Lung (tissue), 12 donors: ENCODE measurements around the gene ANO1. TPM values are rescaled to one million over a fixed set of nuclear protein-coding genes. Genes with fewer than 3 reads are reported as not detected.

Source experiments
- ATAC-seq: fragments of 200-7000 bp; cut with Tn5 transposase; one replicate; pipeline ENCODE4 v1.9.1; 2020; ENCODE audit warnings: moderate number of reproducible peaks; ENCODE audit not compliant: insufficient read depth, low FRiP score
- DNase-seq, 3 donors: peaks; one replicate each; pipeline ENCODE4 v3.0.0-alpha.2; 2013 to 2017
- H3K27ac ChIP-seq, 2 donors: one replicate each; pipeline ENCODE4 v1.5.1; 2013; ENCODE audit warnings: mild to moderate bottlenecking in 2 of 2, moderate library complexity in 2 of 2, control low read depth in 1 of 2, inconsistent platforms in 1 of 2, low read depth in 1 of 2, low read length in 1 of 2
- H3K27me3 ChIP-seq, 3 donors: one replicate each; pipeline ENCODE4 v1.5.1; 2013; ENCODE audit warnings: low read length in 2 of 3; ENCODE audit not compliant: control insufficient read depth in 3 of 3, insufficient read depth in 3 of 3
- H3K36me3 ChIP-seq, 4 donors: one replicate each; pipeline ENCODE4 v1.5.1; 2013; ENCODE audit warnings: low read length in 4 of 4, mild to moderate bottlenecking in 1 of 4, moderate library complexity in 1 of 4; ENCODE audit not compliant: control insufficient read depth in 4 of 4, insufficient read depth in 4 of 4
- H3K4me1 ChIP-seq, 5 donors: one replicate each; pipeline ENCODE4 v1.5.1; 2013; ENCODE audit warnings: low read length in 5 of 5, mild to moderate bottlenecking in 2 of 5, moderate library complexity in 1 of 5; ENCODE audit not compliant: control insufficient read depth in 5 of 5, insufficient read depth in 5 of 5
- H3K4me3 ChIP-seq: one replicate; pipeline ENCODE4 v1.5.1; 2013; ENCODE audit warnings: mild to moderate bottlenecking, control low read depth, moderate library complexity
- H3K9ac ChIP-seq, 2 donors: one replicate each; pipeline ENCODE4 v1.5.1; 2013; ENCODE audit warnings: low read length in 2 of 2, control low read depth in 1 of 2; ENCODE audit not compliant: insufficient read depth in 1 of 2
- H3K9me3 ChIP-seq, 4 donors: one replicate each; pipeline ENCODE4 v1.5.1; 2013; ENCODE audit warnings: low read length in 3 of 4, mild to moderate bottlenecking in 1 of 4, moderate library complexity in 1 of 4; ENCODE audit not compliant: control insufficient read depth in 4 of 4, insufficient read depth in 3 of 4
- WGBS, 2 donors: extraction: QIAGEN DNeasy Blood & Tissue Kit; methylation state at CpG; one replicate each; pipeline ENCODE4 v1.1.7; 2013; 5-methylcytosine and 5-hydroxymethylcytosine counted together
- polyA plus RNA-seq, 2 donors: library from polyadenylated mRNA; stranded (reverse); fragments of 200-250 nt; gene quantifications; one replicate each; pipeline ENCODE4 v1.2.1, GENCODE V29; 2013
- total RNA-seq, 2 donors: library from RNA; depleted of rRNA in 1 of 2; stranded (reverse); fragments of >200 nt in 1 of 2; gene quantifications; one replicate each; pipeline ENCODE4 v1.2.1, GENCODE V29; 2014 to 2021
- TF ChIP-seq, protein P1 (sequence below): IDR thresholded peaks from 2 replicates; pipeline ENCODE4 v1.5.1; 2012; ENCODE audit warnings: mild to moderate bottlenecking; ENCODE audit errors: control extremely low read depth, extremely low read depth
- donor health status: control.
- donor health status: control.
- donor health status: Bipolar disorder and iron deficiency.
- donor health status: healthy.
- donor health status: DM: yes; HTN: yes; CAD: no.

Gene ANO1
- total and polyA plus RNA-seq, 4 donors: 1.2 to 10.8 (median 5.5) TPM

DNA sequence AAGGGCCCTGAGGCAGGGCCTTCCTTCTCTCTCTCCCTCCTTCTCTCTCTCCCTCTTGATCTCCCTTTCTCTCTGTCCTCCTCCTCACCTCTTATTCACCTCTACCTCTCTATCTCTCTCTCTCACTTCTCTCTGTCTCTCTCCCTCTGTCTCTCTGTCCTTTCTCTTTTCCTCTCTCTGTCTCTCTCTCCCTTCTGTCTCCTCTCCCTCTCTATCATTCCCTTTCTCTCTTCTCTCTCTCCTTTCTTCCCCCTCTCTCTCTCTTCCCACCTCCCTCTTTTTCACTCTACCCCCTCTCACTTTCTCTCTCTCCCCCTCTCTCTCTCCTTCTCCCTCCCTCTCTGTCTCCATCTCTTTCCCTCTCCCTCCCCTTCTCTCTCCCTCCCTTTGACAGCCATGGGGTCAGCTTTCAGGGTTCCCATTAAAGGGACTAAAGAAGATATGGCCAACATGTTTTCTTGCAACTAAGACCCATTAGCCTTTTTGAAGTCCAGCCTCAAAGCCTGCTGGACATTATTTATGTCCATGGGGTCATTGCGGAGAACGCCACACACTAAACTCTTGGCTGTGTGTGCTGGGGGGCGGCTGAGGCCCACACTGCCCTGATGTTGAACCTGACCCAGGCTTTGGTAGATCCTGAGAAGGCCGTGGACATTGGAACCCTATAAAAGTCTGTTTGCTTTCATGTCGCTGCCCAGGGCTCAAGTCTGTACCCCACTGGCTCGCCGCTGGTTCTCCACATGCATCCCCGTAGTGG lies 15.0 kb downstream of the ANO1 start:
- Histone ChIP-seq H3K27me3 (no peaks in the 10 kb centered on the region), H3K9me3 (peaks cover 0 to 7% (median 0%) of the 10 kb centered on the region in 4 donors), H3K4me3 (no peak overlapping the region), H3K9ac (no peak overlapping the region), H3K36me3 (no peaks in the 10 kb centered on the region), H3K4me1 (peaks cover 0 to 10% (median 5%) of the 10 kb centered on the region in 5 donors), H3K27ac (no peak overlapping the region)
- ATAC-seq: no peak
- WGBS, 2 donors: 87 to 89% methylated on average over 8 of the region's 8 CpGs
- TF ChIP-seq, protein P1, sequence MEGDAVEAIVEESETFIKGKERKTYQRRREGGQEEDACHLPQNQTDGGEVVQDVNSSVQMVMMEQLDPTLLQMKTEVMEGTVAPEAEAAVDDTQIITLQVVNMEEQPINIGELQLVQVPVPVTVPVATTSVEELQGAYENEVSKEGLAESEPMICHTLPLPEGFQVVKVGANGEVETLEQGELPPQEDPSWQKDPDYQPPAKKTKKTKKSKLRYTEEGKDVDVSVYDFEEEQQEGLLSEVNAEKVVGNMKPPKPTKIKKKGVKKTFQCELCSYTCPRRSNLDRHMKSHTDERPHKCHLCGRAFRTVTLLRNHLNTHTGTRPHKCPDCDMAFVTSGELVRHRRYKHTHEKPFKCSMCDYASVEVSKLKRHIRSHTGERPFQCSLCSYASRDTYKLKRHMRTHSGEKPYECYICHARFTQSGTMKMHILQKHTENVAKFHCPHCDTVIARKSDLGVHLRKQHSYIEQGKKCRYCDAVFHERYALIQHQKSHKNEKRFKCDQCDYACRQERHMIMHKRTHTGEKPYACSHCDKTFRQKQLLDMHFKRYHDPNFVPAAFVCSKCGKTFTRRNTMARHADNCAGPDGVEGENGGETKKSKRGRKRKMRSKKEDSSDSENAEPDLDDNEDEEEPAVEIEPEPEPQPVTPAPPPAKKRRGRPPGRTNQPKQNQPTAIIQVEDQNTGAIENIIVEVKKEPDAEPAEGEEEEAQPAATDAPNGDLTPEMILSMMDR: no peak
- peak in 1 of 3 donors; percentile 50 for DNase-seq

DNA sequence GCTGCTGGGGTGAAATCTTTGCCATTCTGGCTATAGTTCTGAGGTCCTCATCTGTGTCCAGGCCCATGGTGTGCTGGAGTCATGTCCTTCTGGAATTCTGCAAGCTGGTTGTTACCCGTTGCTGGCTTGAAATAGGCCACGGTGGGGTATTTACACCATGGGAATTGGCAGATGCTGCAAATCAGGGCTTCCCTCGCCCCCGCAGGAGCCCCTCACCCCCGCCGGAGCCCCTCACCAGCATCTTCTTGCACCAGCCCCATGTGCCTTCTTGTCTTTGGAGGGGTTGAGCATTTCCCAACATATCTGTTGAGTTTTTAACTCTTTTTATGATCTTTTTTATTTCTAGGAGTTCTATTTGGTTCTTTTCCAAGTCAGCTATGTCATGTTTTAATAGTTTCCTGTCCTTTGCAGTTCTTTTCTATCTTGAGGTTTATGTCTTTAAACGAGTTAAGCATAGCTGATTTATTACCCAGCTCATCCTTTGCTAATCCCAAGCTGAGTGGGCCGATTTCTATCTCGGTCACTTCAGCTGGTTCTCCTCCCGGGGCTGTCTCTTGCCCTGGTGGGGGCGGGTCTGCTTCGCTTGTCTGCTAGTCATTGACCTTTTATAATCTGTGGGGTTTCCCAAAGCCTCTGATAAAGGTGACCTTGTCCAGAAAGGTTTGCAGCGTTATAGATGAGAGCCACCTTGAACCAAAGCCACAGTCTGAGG lies 17.6 kb downstream of the ANO1 start:
- H3K9me3 ChIP-seq: peaks cover 0 to 7% (median 0%) of the 10 kb centered on the region in 4 donors
- no peak for ATAC-seq
- no peaks in the 10 kb centered on the region for H3K36me3 ChIP-seq
- H3K27ac ChIP-seq: no peak overlapping the region
- no peak overlapping the region for H3K9ac ChIP-seq
- H3K4me1 ChIP-seq: peaks cover 0 to 8% (median 3%) of the 10 kb centered on the region in 5 donors
- no peaks in the 10 kb centered on the region for H3K27me3 ChIP-seq
- no peak for DNase-seq
- TF ChIP-seq, protein P1: no peak
- H3K4me3 ChIP-seq: no peak overlapping the region
- 76 to 82% methylated on average over 13 of the region's 13 CpGs for WGBS, 2 donors

DNA sequence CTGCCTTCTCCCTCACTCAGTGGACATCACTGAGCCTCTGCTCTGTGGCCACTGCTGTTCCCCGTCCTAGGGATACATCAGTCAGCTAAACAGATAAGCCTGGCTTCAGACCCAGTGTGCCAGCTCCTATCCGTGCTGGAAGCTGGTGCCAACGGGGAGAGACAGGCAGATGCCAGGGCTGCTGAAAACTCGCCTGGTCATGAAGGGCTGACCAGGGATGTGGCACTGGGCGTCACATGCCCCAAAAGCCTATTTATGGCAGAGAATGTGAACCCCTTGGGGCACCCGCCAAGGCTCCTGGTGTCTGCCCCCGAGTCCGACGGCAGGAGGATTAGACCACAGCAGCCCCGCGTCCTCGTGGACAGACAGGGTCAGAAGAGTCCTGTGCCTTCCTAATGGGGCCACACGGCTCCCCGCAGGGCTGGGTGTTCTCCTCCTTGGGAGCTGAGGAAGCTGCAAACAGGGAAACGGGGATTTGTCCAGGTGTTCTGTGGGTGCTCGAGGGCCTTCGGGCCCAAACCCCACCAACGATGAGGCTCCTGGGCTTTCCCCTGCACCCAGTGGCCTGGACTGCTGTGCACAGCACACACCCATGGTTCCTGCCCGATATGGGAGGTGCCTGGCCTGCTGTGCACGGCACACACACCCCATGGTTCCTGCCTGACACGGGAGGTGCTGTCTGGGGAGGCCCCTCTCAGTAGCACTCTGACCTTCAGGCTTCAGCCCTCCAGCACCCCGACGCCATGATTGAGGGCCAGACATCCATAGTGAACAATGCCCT lies 19.9 kb downstream of the ANO1 start:
- Histone ChIP-seq H3K9ac (no peak overlapping the region), H3K4me3 (no peak overlapping the region), H3K27ac (no peak overlapping the region), H3K4me1 (peaks cover 0 to 4% (median 0%) of the 10 kb centered on the region in 5 donors), H3K9me3 (no peaks in the 10 kb centered on the region), H3K27me3 (no peaks in the 10 kb centered on the region), H3K36me3 (no peaks in the 10 kb centered on the region)
- TF ChIP-seq, protein P1: no peak
- DNase-seq: no peak
- ATAC-seq: no peak
- WGBS, 2 donors: 82 to 87% methylated on average over 23 of the region's 23 CpGs
